ENCODE measurements around the gene PDCD5. TPM values are rescaled to one million over a fixed set of nuclear protein-coding genes. Genes with fewer than 3 reads are reported as not detected.

The PDCD5 gene
- total RNA-seq, 4 donors from 2014 or later: 14.7 to 82.6 (median 48.7) TPM

GRCh38 chr19:32603961-32604360, 23.0 kb downstream of the PDCD5 start:
- Histone ChIP-seq H3K4me3 (no peak overlapping the region), H3K9me3 (no peaks in the 10 kb centered on the region), H3K36me3 (no peaks in the 10 kb centered on the region), H3K27ac (no peak overlapping the region), H3K27me3 (no peaks in the 10 kb centered on the region), H3K4me1 (no peaks in the 10 kb centered on the region)
- DNase-seq: no peak
- intact Hi-C loops (cut with DNase I; ENCODE audit: low total_unique reads): no loop called here
- no peak for TF ChIP-seq POLR2A (IDR thresholded peaks at IDR 0.05)
- TF ChIP-seq CTCF (IDR thresholded peaks at IDR 0.05): no peak

GRCh38 chr19:32605544-32605943, 24.6 kb downstream of the PDCD5 start:
- no peaks in the 10 kb centered on the region for H3K9me3 ChIP-seq
- no peak for DNase-seq
- no peak overlapping the region for H3K4me3 ChIP-seq
- no peak for TF ChIP-seq CTCF (IDR thresholded peaks at IDR 0.05)
- TF ChIP-seq POLR2A (IDR thresholded peaks at IDR 0.05): no peak
- no peak overlapping the region for H3K27ac ChIP-seq
- no peaks in the 10 kb centered on the region for H3K27me3 ChIP-seq
- intact Hi-C loops (cut with DNase I; ENCODE audit: low total_unique reads): no loop called here
- no peaks in the 10 kb centered on the region for H3K4me1 ChIP-seq
- no peaks in the 10 kb centered on the region for H3K36me3 ChIP-seq

GRCh38 chr19:32606289-32606688, 25.3 kb downstream of the PDCD5 start:
- TF ChIP-seq POLR2A (IDR thresholded peaks at IDR 0.05): no peak
- intact Hi-C loops (cut with DNase I; ENCODE audit: low total_unique reads): no loop called here
- H3K9me3 ChIP-seq: no peaks in the 10 kb centered on the region
- no peaks in the 10 kb centered on the region for H3K36me3 ChIP-seq
- H3K4me1 ChIP-seq: no peaks in the 10 kb centered on the region
- no peak for DNase-seq
- no peak overlapping the region for H3K4me3 ChIP-seq
- no peaks in the 10 kb centered on the region for H3K27me3 ChIP-seq
- no peak overlapping the region for H3K27ac ChIP-seq

GRCh38 chr19:32607479-32607878, 26.5 kb downstream of the PDCD5 start:
- no peaks in the 10 kb centered on the region for H3K4me1 ChIP-seq
- H3K9me3 ChIP-seq: no peaks in the 10 kb centered on the region
- no peak overlapping the region for H3K27ac ChIP-seq
- no peak overlapping the region for H3K4me3 ChIP-seq
- H3K36me3 ChIP-seq: no peaks in the 10 kb centered on the region
- DNase-seq: no peak
- no peak for TF ChIP-seq POLR2A (IDR thresholded peaks at IDR 0.05)
- TF ChIP-seq CTCF (IDR thresholded peaks at IDR 0.05): no peak
- intact Hi-C loops (cut with DNase I; ENCODE audit: low total_unique reads): no loop called here
- no peaks in the 10 kb centered on the region for H3K27me3 ChIP-seq

GRCh38 chr19:32611161-32611560, 30.2 kb downstream of the PDCD5 start:
- H3K4me1 ChIP-seq: no peaks in the 10 kb centered on the region
- no peaks in the 10 kb centered on the region for H3K27me3 ChIP-seq
- DNase-seq: no peak
- H3K9me3 ChIP-seq: no peaks in the 10 kb centered on the region
- TF ChIP-seq POLR2A (IDR thresholded peaks at IDR 0.05) (no peak), CTCF (IDR thresholded peaks at IDR 0.05) (no peak)
- intact Hi-C loops (cut with DNase I; ENCODE audit: low total_unique reads): no loop called here
- H3K36me3 ChIP-seq: no peaks in the 10 kb centered on the region
- no peak overlapping the region for H3K27ac ChIP-seq
- no peak overlapping the region for H3K4me3 ChIP-seq

GRCh38 chr19:32613008-32613407, 32.0 kb downstream of the PDCD5 start:
- DNase-seq: no peak
- H3K4me3 ChIP-seq: no peak overlapping the region
- intact Hi-C loops (cut with DNase I; ENCODE audit: low total_unique reads): no loop called here
- no peaks in the 10 kb centered on the region for H3K27me3 ChIP-seq
- no peaks in the 10 kb centered on the region for H3K9me3 ChIP-seq
- no peaks in the 10 kb centered on the region for H3K36me3 ChIP-seq
- TF ChIP-seq CTCF (IDR thresholded peaks at IDR 0.05) (no peak), POLR2A (IDR thresholded peaks at IDR 0.05) (no peak)
- H3K4me1 ChIP-seq: no peaks in the 10 kb centered on the region
- H3K27ac ChIP-seq: no peak overlapping the region

Measured in uterus (tissue), 4 donors.